Measurements from ENCODE around the gene NADK2. TPM values are rescaled to one million over a fixed set of nuclear protein-coding genes. Genes with fewer than 3 reads are reported as not detected.

Gene NADK2
- total RNA-seq, 2 donors from 2014 or later, result 21.6 to 37.9 TPM

- no peaks in the 10 kb centered on the region for H3K9me3 ChIP-seq
- H3K4me1 ChIP-seq (replicated peaks), result peaks cover 4% of the 10 kb centered on the region
- H3K4me3 ChIP-seq, result no peak overlapping the region
- WGBS, result 60% methylated on average over 2 of the region's 2 CpGs
- intact Hi-C loops (cut with DNase I), result loop anchor here (5.0 kb wide), 2 partner anchors 124 to 219 kb away; partner anchors contain the start of gene RANBP3L
- H3K36me3 ChIP-seq, result no peaks in the 10 kb centered on the region
- no peak for TF ChIP-seq POLR2A (IDR thresholded peaks at IDR 0.05)
- TF ChIP-seq POLR2AphosphoS5 (IDR thresholded peaks at IDR 0.05), result peak; percentile 19
- TF ChIP-seq CTCF (IDR thresholded peaks at IDR 0.05), result peak in 3 of 4 experiments; percentile 53 to 58 (median 54)
- H3K27me3 ChIP-seq (replicated peaks; ENCODE audit: insufficient read depth), result no peaks in the 10 kb centered on the region
- H3K27ac ChIP-seq, result no peak overlapping the region
- DNase-seq (ENCODE audit: low spot score), result no peak
These were observed 63.8 kb downstream of the NADK2 start for GRCh38 chr5:36177715-36178523.

GRCh38 chr5:36177154-36177553, 64.6 kb downstream of the NADK2 start:
- TF ChIP-seq POLR2AphosphoS5 (IDR thresholded peaks at IDR 0.05), result no peak
- no peak for TF ChIP-seq CTCF (IDR thresholded peaks at IDR 0.05)
- TF ChIP-seq POLR2A (IDR thresholded peaks at IDR 0.05), result no peak
- no peak for DNase-seq (ENCODE audit: low spot score)
- Histone ChIP-seq H3K27ac (no peak overlapping the region), H3K27me3 (replicated peaks; ENCODE audit: insufficient read depth) (no peaks in the 10 kb centered on the region), H3K9me3 (no peaks in the 10 kb centered on the region), H3K36me3 (no peaks in the 10 kb centered on the region), H3K4me1 (replicated peaks) (peaks cover 4% of the 10 kb centered on the region), H3K4me3 (no peak overlapping the region)
- whole genome bisulfite sequencing, result 90% methylated on average over 2 of the region's 2 CpGs
- intact Hi-C loops (cut with DNase I), result loop anchor here (5.0 kb wide), 2 partner anchors 125 to 220 kb away; partner anchors contain the start of gene RANBP3L

- no peak for DNase-seq (ENCODE audit: low spot score)
- Histone ChIP-seq H3K9me3 (no peaks in the 10 kb centered on the region), H3K27me3 (replicated peaks; ENCODE audit: insufficient read depth) (no peaks in the 10 kb centered on the region), H3K27ac (no peak overlapping the region), H3K36me3 (peaks cover 0 to 5% of the 10 kb centered on the region in 2 donors), H3K4me3 (no peak overlapping the region), H3K4me1 (replicated peaks) (peaks cover 2% of the 10 kb centered on the region)
- no peak for TF ChIP-seq POLR2A (IDR thresholded peaks at IDR 0.05)
- no peak for TF ChIP-seq POLR2AphosphoS5 (IDR thresholded peaks at IDR 0.05)
- no peak for TF ChIP-seq CTCF (IDR thresholded peaks at IDR 0.05)
- intact Hi-C loops (cut with DNase I), result loop anchor here (5.0 kb wide), 2 partner anchors 127 to 222 kb away; partner anchors contain the start of gene RANBP3L
- WGBS, result 83% methylated on average over 5 of the region's 5 CpGs
These were observed 66.7 kb downstream of the NADK2 start for GRCh38 chr5:36175043-36175442.

- 58% methylated on average over 3 of the region's 3 CpGs for WGBS
These were observed 67.6 kb downstream of the NADK2 start for GRCh38 chr5:36174119-36174518.

More at GRCh38 chr5:36174119-36174518, 67.6 kb downstream of the NADK2 start:
- TF ChIP-seq POLR2AphosphoS5 (IDR thresholded peaks at IDR 0.05) (no peak), CTCF (IDR thresholded peaks at IDR 0.05) (no peak)
- no peaks in the 10 kb centered on the region for H3K9me3 ChIP-seq
- H3K4me1 ChIP-seq (replicated peaks), result no peaks in the 10 kb centered on the region
- peaks cover 0 to 5% of the 10 kb centered on the region in 2 donors for H3K36me3 ChIP-seq
- intact Hi-C loops (cut with DNase I), result no loop called here
- no peaks in the 10 kb centered on the region for H3K27me3 ChIP-seq (replicated peaks; ENCODE audit: insufficient read depth)
- no peak for DNase-seq (ENCODE audit: low spot score)
- no peak overlapping the region for H3K4me3 ChIP-seq
- H3K27ac ChIP-seq, result no peak overlapping the region
